ENCODE measurements around the gene LRCH1. TPM values are rescaled to one million over a fixed set of nuclear protein-coding genes. Genes with fewer than 3 reads are reported as not detected.

The LRCH1 gene
- total and polyA plus RNA-seq, 2 experiments from 2014 or later = 3.9 to 9.2 TPM

- no peak for ATAC-seq
- Mint-ChIP-seq H3K9me3 (no peaks in the 10 kb centered on the region), H3K27ac (no peak overlapping the region)
These were observed 9.7 kb upstream of the LRCH1 start for GRCh38 chr13:46543287-46543686.

More at GRCh38 chr13:46543287-46543686, 9.7 kb upstream of the LRCH1 start:
- Histone ChIP-seq H3K79me2 (replicated peaks; ENCODE audit: insufficient read depth) (no peaks in the 10 kb centered on the region), H3K36me3 (ENCODE audit: insufficient read depth) (no peaks in the 10 kb centered on the region), H3K9me2 (ENCODE audit: insufficient read depth) (no peaks in the 10 kb centered on the region), H4K20me1 (replicated peaks; ENCODE audit: insufficient read depth) (no peaks in the 10 kb centered on the region), H3K4me3 (no peak overlapping the region), H3K27ac (ENCODE audit: low read depth) (no peak overlapping the region), H3K4me2 (no peak overlapping the region), H3K4me1 (ENCODE audit: insufficient read depth) (no peaks in the 10 kb centered on the region), H3F3A (replicated peaks; ENCODE audit: low read depth) (no peaks in the 10 kb centered on the region), H2AFZ (no peak overlapping the region), H3K27me3 (ENCODE audit: insufficient read depth) (no peaks in the 10 kb centered on the region)
- no peak for TF ChIP-seq EZH2 (IDR thresholded peaks at IDR 0.05; ENCODE audit: low read depth, unreplicated experiment)
- TF ChIP-seq JUNB (IDR thresholded peaks at IDR 0.05; ENCODE audit: unreplicated experiment) = no peak
- TF ChIP-seq CREB1 (CRISPR knock-in tag; IDR thresholded peaks at IDR 0.05; ENCODE audit: low read depth) = no peak
- TF ChIP-seq, protein P1, sequence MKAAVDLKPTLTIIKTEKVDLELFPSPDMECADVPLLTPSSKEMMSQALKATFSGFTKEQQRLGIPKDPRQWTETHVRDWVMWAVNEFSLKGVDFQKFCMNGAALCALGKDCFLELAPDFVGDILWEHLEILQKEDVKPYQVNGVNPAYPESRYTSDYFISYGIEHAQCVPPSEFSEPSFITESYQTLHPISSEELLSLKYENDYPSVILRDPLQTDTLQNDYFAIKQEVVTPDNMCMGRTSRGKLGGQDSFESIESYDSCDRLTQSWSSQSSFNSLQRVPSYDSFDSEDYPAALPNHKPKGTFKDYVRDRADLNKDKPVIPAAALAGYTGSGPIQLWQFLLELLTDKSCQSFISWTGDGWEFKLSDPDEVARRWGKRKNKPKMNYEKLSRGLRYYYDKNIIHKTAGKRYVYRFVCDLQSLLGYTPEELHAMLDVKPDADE (IDR thresholded peaks at IDR 0.05) = no peak
- TF ChIP-seq POLR2AphosphoS5 (IDR thresholded peaks at IDR 0.05; ENCODE audit: low read depth) = no peak
- no peak for TF ChIP-seq ZNF462 (CRISPR knock-in tag; IDR thresholded peaks at IDR 0.05)
- no peak for TF ChIP-seq EZH2phosphoT487 (IDR thresholded peaks at IDR 0.05; ENCODE audit: unreplicated experiment)
- TF ChIP-seq NANOG (IDR thresholded peaks at IDR 0.05; ENCODE audit: borderline replicate concordance) = no peak
- no peak for TF ChIP-seq REST (IDR thresholded peaks at IDR 0.05; ENCODE audit: unreplicated experiment)
- TF ChIP-seq, protein P2, sequence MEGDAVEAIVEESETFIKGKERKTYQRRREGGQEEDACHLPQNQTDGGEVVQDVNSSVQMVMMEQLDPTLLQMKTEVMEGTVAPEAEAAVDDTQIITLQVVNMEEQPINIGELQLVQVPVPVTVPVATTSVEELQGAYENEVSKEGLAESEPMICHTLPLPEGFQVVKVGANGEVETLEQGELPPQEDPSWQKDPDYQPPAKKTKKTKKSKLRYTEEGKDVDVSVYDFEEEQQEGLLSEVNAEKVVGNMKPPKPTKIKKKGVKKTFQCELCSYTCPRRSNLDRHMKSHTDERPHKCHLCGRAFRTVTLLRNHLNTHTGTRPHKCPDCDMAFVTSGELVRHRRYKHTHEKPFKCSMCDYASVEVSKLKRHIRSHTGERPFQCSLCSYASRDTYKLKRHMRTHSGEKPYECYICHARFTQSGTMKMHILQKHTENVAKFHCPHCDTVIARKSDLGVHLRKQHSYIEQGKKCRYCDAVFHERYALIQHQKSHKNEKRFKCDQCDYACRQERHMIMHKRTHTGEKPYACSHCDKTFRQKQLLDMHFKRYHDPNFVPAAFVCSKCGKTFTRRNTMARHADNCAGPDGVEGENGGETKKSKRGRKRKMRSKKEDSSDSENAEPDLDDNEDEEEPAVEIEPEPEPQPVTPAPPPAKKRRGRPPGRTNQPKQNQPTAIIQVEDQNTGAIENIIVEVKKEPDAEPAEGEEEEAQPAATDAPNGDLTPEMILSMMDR (conservative IDR thresholded peaks at IDR 0.05; ENCODE audit: low read depth in 2 of 2) = no peak
- TF ChIP-seq ZNF331 (CRISPR knock-in tag; IDR thresholded peaks at IDR 0.05; ENCODE audit: low read depth) = no peak
- no peak for TF ChIP-seq STAT1 (IDR thresholded peaks at IDR 0.05; ENCODE audit: unreplicated experiment)
- TF ChIP-seq ZNF114 (CRISPR knock-in tag; IDR thresholded peaks at IDR 0.05) = no peak
- no peak for DNase-seq (ENCODE audit: low spot score)
- Mint-ChIP-seq H3K27me3 (ENCODE audit: insufficient read depth, low read depth, poor library complexity) (no peaks in the 10 kb centered on the region), H3K36me3 (ENCODE audit: low read depth) (no peaks in the 10 kb centered on the region), H3K4me1 (no peaks in the 10 kb centered on the region), H3K4me3 (no peak overlapping the region)
